PC-9 (cell line): ENCODE results near the gene SSBP2. TPM values are rescaled to one million over a fixed set of nuclear protein-coding genes. Genes with fewer than 3 reads are reported as not detected.

ENCODE experiments used
- BruUV-seq: library from RNA; stranded (reverse); fragments of 400-500 nt; replicated peaks from 2 replicates; lab custom pipeline; 2021; lab: Mats Ljungman, UMichigan
- CTCF ChIA-PET: fragments of 300-600 bp; sonication (Branson Sonifier 250); formaldehyde crosslinking; loops from one replicate; lab custom pipeline; 2022; ENCODE audit warnings: antibody characterized with exemption; lab: Charles Lee
- POLR2A ChIA-PET: fragments of 300-600 bp; sonication (Branson Sonifier 250); formaldehyde crosslinking; loops from one replicate; lab custom pipeline; 2022; ENCODE audit warnings: antibody characterized with exemption; ENCODE audit not compliant: unreplicated experiment; lab: Charles Lee
- DNase-seq, 2 experiments: peaks; one replicate each; pipeline versions ENCODE4 v3.0.0 to v3.0.0-alpha.2; 2015 to 2022; ENCODE audit warnings: mixed read lengths in 1 of 2
- H2AFZ ChIP-seq: fragments of 200-600 bp; sonication (generic); 2 replicates; pipeline ENCODE4 v1.8.1; 2017; ENCODE audit warnings: antibody characterized with exemption
- H3F3A ChIP-seq: fragments of 200-600 bp; sonication (generic); 2 replicates; pipeline ENCODE4 v1.8.1; 2017; ENCODE audit warnings: antibody characterized with exemption, mild to moderate bottlenecking, low read depth; ENCODE audit not compliant: insufficient read depth
- H3K27ac ChIP-seq: fragments of 200-600 bp; sonication (generic); 2 replicates; pipeline ENCODE4 v1.6.1; 2016; ENCODE audit warnings: mixed run types
- H3K27me3 ChIP-seq: fragments of 200-600 bp; sonication (generic); 2 replicates; pipeline ENCODE4 v1.6.1; 2016; ENCODE audit warnings: low read depth, mixed run types; ENCODE audit not compliant: insufficient read depth
- H3K36me3 ChIP-seq: fragments of 200-600 bp; sonication (generic); 2 replicates; pipeline ENCODE4 v1.6.1; 2016; ENCODE audit warnings: low read depth, mixed run types
- H3K4me1 ChIP-seq: fragments of 200-600 bp; sonication (generic); replicated peaks from 2 replicates; pipeline ENCODE4 v1.6.1; 2016; ENCODE audit warnings: mixed run types; ENCODE audit not compliant: insufficient read depth
- H3K4me2 ChIP-seq: fragments of 200-600 bp; sonication (generic); 2 replicates; pipeline ENCODE4 v1.6.1; 2017; ENCODE audit warnings: mixed run types
- H3K4me3 ChIP-seq: fragments of 200-600 bp; sonication (generic); 2 replicates; pipeline ENCODE4 v1.6.1; 2016; ENCODE audit warnings: mixed run types
- H3K79me2 ChIP-seq: fragments of 200-600 bp; sonication (generic); 2 replicates; pipeline ENCODE4 v1.6.1; 2017; ENCODE audit warnings: low read depth, mixed run types
- H3K9me2 ChIP-seq: fragments of 200-600 bp; sonication (generic); 2 replicates; pipeline ENCODE4 v1.8.1; 2017; ENCODE audit warnings: mild to moderate bottlenecking; ENCODE audit not compliant: insufficient read depth
- H3K9me3 ChIP-seq: fragments of 200-600 bp; sonication (generic); 2 replicates; pipeline ENCODE4 v1.8.1; 2016; ENCODE audit warnings: low read depth; ENCODE audit not compliant: insufficient read depth
- H4K20me1 ChIP-seq: fragments of 200-600 bp; sonication (generic); 2 replicates; pipeline ENCODE4 v1.8.1; 2017; ENCODE audit not compliant: insufficient read depth
- CTCF ChIP-seq: fragments of 200-600 bp; sonication (generic); conservative IDR thresholded peaks from 2 replicates; pipeline ENCODE4 v1.6.1; 2017; ENCODE audit warnings: mixed run types, antibody characterized with exemption, mild to moderate bottlenecking, moderate library complexity
- EZH2 ChIP-seq: fragments of 200-600 bp; sonication (generic); IDR thresholded peaks from 2 replicates; pipeline ENCODE4 v1.8.0; 2017; ENCODE audit warnings: antibody characterized with exemption, low read depth
- intact Hi-C: fragments of 100-400 bp; cut with micrococcal nuclease; formaldehyde crosslinking; loops from one replicate; pipeline ENCODE4 v1.10.0; 2022; ENCODE audit not compliant: unreplicated experiment
- total RNA-seq: library from RNA; stranded (reverse); gene quantifications from 2 replicates; pipeline ENCODE4 v1.2.3, GENCODE V29; 2021

The SSBP2 gene
- total RNA-seq, 1 experiment from 2014 or later, result 6.4 TPM

DNA sequence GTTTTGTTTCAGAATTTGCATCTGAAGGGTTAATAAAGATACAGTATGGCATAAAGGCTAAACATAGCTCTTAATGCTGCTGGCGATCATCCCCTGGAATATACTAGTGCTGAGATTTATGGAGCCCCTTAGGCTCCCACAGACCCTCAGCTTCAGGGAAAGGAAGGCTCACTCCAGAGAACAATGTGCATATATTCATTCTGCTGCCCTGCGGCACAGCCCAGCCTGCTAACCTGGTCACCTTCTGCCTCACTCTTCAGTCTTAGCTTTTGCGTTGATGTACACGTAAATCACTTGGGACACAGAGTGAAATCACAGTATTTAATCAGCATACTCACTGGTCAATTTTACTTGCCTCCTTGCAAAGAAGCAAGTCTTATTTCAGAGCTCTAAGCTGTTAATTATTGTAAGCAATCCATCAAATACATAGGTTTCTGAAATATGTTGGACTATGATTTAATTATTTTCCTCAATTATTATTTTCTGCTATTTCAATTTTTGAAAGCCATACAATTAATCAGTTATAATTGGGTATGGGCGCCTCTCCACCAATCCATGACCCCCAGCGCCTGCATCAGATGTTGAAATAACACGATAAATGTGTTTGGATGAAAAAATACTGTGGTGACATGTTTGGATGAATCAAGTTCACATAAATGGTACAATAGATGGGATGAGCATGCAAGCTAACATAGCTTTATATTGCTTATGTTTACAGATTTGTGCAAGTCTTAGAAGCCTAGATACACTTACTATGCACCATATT, 345.6 kb downstream of the SSBP2 start:
- TF ChIP-seq EZH2 (no peak), CTCF (no peak)
- H3K9me2 ChIP-seq, result no peaks in the 10 kb centered on the region
- H3K27me3 ChIP-seq, result no peaks in the 10 kb centered on the region
- no peaks in the 10 kb centered on the region for H3K36me3 ChIP-seq
- no TSS peak for BruUV-seq
- no peaks in the 10 kb centered on the region for H3K9me3 ChIP-seq
- no peaks in the 10 kb centered on the region for H3K79me2 ChIP-seq
- no peaks in the 10 kb centered on the region for H3F3A ChIP-seq
- no peak overlapping the region for H3K4me3 ChIP-seq
- intact Hi-C loops, result no loop called here
- ChIA-PET CTCF (no interaction called here), POLR2A (interaction anchor here (0.5 kb wide), 1 partner anchor 1253 kb away, joined by 5 read pairs; no protein-coding TSS in a partner anchor)
- no peak for DNase-seq
- H4K20me1 ChIP-seq, result no peaks in the 10 kb centered on the region
- H2AFZ ChIP-seq, result no peak overlapping the region
- H3K27ac ChIP-seq, result no peak overlapping the region
- H3K4me2 ChIP-seq, result no peak overlapping the region
- no peaks in the 10 kb centered on the region for H3K4me1 ChIP-seq

DNA sequence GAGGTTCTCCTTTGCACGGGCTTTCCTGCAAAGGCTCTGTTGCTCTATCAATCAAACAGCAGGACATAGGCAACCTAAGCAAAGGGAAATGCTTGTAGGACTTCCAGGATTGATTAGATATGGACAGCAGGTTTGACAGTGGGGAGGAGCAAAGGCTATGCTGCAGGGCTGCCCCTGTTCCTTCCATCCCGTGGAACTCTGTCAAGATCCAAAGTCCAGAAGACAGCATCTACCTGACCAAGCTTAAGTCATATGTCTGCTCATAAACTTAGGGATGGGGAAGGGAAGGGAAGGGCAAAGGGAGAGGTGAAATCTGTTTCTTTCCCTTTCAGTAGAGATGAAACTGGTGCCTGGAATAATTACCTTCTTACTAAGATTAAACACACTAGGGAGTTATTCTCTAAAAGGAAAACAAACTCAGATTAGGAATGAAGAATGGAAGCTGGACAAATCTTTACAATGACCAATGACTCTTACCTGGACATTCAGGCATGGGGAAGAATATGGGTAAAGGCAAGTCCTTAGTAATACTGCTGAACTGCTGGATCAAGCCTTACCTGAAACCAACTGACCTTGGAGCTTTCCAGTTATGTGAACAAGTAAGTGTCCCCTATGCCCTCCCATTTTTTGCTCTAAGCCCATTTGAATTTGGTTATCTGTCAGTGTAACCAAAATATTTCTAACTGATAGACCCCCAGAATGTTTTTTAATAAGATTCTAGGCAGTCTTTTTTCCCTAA, 348.5 kb downstream of the SSBP2 start:
- ChIA-PET POLR2A (no interaction called here), CTCF (no interaction called here)
- Histone ChIP-seq H3K4me1 (no peaks in the 10 kb centered on the region), H3K4me3 (no peak overlapping the region), H3K9me3 (no peaks in the 10 kb centered on the region), H3K36me3 (no peaks in the 10 kb centered on the region), H4K20me1 (no peaks in the 10 kb centered on the region), H3K27ac (no peak overlapping the region), H3K27me3 (no peaks in the 10 kb centered on the region), H3F3A (no peaks in the 10 kb centered on the region), H3K79me2 (no peaks in the 10 kb centered on the region), H3K4me2 (no peak overlapping the region), H3K9me2 (no peaks in the 10 kb centered on the region), H2AFZ (no peak overlapping the region)
- no TSS peak for BruUV-seq
- TF ChIP-seq EZH2 (no peak), CTCF (no peak)
- intact Hi-C loops, result no loop called here
- DNase-seq, result no peak

DNA sequence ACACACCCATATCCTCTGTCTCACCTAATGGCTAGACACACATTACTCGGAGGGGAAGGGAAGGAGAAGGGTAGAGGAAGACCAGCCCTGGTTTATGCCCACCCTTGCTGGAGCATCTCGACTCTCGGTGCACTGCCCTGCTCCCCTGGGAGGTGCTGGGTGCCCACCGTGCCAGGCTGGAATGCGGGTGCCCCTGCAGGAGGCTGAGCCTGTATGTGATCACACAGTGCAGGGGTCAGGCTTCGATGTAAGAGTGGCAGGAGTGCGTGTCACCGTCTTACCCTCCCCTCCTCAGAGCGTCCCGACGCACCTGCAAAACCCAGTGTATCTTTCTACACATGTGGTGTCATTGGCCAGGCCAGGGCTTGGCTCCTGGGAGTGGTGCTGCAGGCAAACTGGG, 349.6 kb downstream of the SSBP2 start:
- Histone ChIP-seq H3F3A (no peaks in the 10 kb centered on the region), H3K9me3 (no peaks in the 10 kb centered on the region), H2AFZ (no peak overlapping the region), H3K4me3 (no peak overlapping the region), H3K4me1 (no peaks in the 10 kb centered on the region), H3K36me3 (no peaks in the 10 kb centered on the region), H3K27me3 (no peaks in the 10 kb centered on the region), H3K27ac (no peak overlapping the region), H3K4me2 (no peak overlapping the region), H4K20me1 (no peaks in the 10 kb centered on the region), H3K79me2 (no peaks in the 10 kb centered on the region), H3K9me2 (no peaks in the 10 kb centered on the region)
- POLR2A ChIA-PET, result no interaction called here
- no TSS peak for BruUV-seq
- CTCF ChIA-PET, result interaction anchor here (0.6 kb wide), 1 partner anchor 106 kb away, joined by 3 read pairs; no protein-coding TSS in a partner anchor
- DNase-seq, result no peak
- TF ChIP-seq CTCF (no peak), EZH2 (no peak)
- intact Hi-C loops, result no loop called here
